HG02970 (cell line): ENCODE measurements around the gene AOC1.

Experiments used
- ATAC-seq: cut with Tn5 transposase; IDR thresholded peaks from one replicate; pipeline ENCODE4 v1.9.1; 2021; ENCODE audit warnings: mild to moderate bottlenecking, moderate library complexity, moderate number of reproducible peaks; ENCODE audit not compliant: unreplicated experiment, low FRiP score

AOC1 gene

DNA sequence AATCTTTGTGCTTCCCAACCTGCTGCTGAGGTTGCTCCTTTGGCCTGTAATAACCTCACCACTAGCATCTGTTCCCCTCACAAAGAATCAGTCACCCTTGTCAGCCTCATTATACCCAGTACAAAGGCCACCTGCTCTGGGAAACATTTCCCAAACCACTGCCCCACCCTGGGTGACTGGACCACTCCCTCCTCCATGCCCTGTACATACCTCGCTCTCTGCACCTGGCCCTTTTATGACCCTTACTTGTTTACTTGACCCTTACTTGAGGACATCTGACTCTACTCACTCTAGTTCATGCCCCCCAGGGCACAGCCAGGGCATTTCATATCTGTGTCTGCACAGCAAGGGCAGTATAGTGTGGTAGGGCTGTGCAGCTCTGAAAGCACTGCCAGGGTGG lies 21.4 kb upstream of the AOC1 start:
- ATAC-seq, result no peak

DNA sequence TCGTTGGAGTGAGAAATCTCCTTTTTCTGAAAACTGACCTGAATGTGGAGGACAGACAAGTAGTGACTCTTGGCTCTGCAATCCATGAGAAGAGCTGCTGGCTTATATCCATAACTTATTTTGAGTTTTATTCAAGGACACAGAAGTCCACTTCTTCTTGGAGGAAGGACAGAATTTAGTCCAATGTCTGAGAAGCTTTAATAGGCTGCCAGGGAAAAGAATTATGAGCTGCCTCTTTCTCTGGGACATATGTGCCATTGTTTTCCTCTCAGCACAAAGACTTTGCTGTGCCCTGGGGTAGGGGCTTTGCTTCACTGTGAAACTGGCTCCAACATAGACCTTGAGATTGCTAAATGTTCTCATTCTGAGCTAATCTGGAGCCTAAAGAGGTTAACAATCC lies 20.5 kb upstream of the AOC1 start:
- no peak for ATAC-seq

DNA sequence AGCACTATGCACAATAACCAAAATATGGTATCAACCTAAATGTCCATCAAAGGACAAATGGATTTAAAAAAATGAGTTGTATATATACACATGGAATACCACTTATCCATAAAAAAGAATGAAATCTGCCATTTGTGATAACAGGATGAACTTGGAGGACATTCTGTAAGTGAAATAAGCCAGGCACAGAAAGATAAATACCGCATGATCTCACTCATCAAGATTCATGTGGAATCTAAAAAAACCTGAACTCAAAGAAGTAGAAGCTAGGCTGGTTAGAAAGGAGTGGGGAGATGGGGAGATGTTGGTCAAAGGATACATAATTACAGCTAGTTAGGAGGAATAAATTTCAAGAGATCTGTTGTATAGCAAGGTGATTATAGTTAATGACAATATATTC lies 17.3 kb upstream of the AOC1 start:
- no peak for ATAC-seq

DNA sequence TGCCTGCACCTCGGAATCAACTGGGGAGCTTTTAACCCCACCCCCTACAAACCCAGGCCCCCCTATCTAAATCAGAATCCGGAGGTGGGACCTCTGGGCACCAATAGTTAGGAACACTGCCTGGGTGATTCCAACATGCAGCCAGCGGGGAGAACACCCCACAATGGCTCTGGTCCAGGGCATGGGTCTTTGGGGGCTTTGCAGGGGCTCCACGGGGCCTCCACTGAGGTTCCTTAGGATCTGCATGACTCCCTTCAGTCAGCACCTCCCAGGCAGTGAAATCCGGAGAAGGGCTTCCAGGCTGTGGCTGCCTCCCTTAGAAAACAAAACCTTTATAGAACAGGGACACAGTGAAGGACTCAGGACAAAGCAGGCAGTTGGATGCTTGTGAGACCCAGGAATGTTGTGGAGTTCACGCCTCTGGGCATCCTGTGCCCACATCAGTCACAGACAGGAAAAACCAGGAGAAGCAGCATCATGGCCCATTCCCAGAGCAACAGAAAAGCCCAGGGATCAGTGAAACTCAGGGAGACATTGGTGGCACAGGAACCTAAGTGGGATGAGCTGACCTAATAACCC lies 16.5 kb upstream of the AOC1 start:
- no peak for ATAC-seq

DNA sequence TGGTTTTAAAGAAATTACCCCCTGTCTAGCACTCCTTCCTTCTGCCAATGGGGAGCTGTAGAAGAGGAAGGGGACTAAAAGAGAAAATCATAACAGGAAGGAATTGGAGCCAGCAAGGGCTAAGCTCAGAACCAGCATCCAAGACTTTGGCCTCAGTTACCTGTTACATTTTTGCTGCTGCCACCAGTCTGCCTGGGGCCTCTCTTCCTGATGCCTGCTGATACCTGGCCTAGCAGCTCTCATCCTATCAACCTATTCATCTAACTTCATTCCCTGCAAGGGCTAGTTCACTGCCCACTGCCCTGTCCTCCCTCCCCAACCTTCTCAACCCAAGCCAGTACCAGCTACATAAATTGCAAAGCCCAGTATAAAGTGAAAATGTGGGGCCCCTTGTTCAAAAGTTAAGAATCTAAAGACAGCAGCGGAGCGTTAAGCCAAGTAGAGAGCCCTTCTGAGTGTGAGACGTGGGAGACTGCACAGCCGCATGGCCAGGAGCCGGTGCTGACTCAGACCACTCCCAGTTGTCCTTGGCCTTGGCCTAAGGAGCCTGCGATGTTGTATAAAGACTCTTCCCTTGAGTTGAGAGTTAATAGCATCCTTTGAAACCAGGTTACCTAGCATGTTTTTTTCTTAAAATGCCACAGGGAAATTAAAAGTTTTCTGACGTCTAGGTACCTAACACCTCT lies 13.2 kb upstream of the AOC1 start:
- ATAC-seq, result no peak

DNA sequence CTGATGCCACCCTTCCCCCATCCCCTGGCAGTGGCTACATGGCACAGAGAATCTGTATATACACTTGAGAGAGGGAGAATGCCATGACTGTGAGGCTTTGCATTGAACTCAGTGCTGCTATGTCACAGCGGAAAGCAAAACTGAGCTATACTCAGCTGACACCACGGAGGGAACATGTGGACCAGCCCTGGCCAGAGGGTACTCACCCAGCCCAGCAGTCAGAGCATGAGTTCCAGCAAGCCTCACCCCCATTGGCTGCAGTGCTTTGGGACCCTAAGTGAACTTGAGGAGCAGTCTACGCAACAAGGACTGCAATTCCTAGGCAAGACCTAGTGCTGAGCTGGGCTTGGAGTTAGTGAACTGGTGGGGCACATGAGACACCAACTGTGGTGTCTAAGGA lies 10.3 kb upstream of the AOC1 start:
- ATAC-seq, result no peak

DNA sequence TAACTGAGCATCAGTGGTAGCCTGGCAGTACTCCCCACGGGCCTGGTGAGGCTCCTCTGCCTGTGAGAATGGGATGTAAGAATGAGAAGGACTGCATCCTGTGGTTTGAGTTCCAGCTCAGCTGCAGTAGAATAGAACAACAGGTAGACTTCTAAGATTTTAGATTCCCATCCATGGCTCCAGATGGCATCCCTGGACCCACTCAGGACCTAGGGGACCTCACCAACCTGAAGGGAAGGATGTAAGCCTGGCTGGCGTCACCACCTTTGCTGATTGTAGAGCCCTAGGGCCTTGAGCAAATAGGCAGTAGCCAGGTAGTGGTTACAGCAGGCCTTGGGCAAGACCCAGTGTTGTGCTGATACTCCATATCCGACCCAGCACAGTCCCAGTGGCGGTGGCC lies 9.6 kb upstream of the AOC1 start:
- ATAC-seq, result no peak

DNA sequence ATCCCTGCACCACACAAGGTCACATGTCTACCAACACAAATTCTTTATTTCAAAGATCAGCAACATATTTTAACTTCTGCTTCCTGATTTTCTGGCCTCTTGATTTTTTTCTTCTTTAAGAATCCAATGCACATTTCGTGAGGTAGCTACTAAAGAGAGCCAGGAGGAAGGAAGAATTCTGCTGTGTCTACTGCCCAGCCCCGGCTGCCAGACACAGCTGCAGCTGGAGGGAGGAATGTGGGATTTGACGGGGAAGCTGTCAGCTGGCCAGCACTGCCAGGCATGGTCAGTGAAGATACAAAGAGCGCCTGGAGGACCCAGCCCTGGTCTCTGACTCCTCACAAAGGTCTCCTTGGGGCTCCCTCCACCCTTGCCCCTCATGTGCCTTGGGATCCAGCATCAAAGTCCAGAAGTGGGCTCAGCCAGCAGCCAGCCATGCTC lies 6.9 kb upstream of the AOC1 start:
- ATAC-seq, result no peak

DNA sequence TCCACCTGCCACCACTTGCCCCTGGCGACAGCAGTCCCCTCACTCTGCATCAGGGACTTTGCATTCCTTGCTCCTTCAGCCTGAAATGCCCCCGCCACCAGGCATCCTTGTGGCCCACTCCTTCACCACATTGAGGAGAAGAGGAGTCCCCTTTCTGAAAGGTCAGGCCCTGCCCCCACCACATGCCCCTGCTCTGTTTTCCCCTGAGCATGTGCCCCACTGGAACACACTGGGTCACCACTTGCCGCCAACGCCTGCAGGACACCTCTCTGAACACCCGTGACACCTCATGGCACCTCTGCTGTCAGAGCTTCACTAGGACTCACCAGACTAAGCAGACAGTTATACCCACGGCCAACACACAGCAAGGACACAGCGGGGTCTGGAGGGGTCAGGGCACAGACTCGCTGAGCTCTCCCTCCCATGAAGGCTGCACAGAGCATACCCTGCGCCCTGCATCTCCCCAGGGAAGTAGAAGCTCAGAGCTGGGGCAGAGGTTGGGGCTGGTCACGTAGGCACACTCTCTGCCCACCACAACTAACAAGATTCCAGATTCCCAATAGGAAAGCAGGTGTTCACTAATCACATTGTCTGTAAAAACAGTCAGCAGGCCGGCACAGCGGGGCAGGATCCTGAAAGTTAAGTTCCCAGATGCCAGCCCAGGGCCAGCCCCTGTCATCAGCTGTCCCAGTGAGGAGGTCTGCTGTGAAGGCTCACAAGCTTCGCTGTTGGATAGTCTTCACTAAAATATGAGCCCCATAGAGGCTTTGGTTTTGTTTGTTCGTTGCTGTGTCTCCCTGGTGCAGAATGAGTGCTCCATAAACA lies 5.8 kb upstream of the AOC1 start:
- ATAC-seq, result no peak

DNA sequence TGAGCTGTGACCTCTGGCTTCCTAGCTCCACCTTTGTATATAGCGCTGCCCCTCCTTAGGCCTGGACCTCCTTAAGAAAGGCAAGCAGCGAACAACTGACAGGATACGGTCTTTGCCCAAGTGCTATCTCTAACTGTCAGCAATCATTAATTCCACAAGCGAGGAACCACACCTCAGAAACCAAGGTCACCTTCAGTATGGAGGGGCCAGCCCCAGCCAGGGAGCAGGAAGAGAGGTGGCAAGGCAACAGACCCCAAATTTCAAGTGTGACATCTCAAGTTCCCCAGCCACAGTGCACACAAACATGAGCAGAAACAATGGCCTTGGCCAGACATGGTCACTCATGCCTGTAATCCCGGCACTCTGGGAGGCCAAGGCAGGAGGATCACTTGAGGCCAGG lies 4.8 kb upstream of the AOC1 start:
- ATAC-seq, result no peak

DNA sequence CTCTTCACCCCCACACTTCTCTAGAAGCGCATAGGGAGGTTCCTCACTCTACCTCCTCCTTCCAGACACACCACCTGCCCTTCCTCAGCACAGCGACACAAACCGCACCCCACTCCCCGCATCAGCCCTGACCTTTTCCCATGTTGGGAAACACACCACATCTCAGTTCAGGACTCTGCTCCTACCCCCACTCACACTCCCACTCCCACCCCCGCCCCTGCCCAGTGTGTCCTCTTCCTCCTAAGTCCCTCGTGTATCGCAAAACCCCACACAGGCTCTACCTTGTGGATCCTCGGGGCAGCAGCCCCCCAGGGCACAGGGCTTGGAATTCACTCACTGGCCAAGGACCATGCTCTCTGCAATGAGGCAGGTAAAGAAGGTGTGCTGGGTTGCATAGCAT lies 4.2 kb upstream of the AOC1 start:
- ATAC-seq, result no peak

DNA sequence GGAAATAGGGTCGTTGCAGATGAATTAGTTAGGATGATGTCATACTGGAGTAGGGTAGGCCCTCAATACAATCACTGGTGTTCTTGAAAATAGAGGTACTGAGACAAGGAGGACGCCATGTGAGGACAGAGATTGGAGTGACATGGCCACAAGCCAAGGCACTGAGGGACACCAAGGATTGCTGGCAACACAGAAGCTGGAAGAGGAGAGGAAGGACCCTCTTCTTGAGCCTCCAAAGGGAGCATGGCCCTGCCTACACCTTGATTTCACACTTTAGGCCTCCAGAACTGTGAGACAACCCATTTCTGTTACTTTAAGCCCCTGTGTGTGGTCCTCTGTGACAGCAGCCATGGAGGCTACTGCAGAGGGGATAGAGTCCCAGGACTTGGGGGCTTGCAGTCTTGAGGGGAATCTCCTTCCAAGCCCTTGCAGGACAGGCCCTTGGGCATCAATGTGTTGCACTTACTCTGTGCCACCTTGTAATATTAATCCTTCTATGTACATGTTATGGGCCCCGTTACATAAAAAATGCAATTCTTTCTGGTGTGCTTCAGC lies 3.7 kb upstream of the AOC1 start:
- ATAC-seq, result no peak

DNA sequence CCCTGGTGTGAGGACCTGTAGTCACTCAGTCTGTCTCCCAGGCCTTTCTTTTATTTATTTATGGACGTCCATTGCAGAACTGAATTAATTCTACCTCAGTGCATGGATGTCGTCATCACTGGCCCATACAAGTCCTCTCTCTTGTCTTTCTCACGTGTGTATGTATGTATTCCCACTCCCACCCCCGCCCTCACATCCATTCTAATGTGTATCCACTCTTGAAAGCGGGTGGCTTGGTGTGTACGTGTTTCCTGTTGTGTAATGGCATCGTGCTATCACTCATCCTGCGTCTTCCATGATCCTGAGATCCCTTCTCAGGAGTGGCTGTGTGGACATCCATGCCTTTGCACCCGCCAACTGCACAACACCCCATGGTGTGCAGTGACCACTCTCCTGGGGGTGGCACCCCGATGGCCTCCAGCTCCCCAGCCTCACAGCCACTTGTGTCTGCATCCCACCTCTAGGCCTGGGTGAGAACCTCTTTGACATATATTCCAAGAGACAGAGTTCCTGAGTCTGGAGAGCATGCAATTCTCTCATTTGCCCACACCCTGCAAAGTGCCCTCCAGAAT lies 3.0 kb upstream of the AOC1 start:
- no peak for ATAC-seq

DNA sequence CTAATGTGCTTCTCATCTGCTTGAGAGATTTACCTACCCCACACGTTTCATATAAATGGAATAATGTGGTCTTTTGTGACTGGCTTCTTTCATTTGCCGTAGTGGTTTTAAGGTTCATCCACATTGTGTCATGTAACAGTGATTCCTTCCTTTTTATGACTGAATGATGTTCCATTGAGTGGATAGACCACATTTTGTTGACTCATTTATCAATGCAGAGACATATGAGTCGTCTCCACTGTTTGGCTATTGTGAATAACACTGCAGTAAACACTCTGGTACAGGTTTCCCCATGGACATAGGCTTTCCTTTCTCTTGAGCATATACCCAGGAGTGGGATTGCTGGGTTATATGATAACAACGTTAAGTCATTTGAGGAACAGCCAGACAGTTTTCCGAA lies 2.0 kb upstream of the AOC1 start:
- no peak for ATAC-seq

DNA sequence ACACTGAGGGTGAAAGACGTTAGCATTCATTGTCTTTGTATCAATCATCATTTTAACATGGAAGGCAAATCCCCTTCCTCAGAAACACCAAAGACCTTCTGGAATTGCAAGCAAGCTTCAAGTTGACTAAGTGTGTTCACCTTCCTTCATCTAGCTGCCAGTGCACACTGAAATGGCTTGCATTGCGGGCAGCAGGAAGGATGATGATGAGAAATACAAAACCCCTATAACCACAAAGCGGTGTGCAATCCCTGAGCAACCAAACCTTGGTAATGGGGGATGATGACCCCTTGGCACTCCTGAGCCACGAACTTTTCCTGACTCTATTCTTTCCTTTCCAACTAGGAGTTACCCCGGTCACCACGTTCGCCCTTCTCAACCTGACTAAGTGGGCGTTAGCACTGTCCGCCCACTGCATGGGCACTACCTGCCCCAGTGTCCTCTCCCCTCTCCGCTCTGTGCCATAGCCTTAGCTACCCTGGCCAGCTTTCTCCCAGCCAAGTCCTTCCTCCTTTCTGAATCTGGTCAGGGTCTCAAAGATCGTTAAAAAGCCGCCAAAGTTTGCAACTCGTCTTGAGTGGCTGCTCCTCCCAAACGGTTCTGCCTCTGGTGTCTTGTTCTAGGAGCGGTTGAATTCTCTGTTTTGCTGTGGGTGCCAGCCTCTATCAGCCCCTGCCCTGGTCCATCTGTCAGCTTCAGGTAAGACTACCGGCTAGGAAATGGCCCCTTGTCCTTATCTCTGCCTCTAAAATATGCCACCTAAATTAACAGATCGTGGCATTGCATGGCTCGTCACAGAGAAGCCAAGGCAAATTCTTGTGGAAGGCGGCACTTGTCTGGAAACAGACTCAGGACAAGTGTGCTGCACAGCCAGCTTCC lies 586 bp upstream of the AOC1 start:
- no peak for ATAC-seq

DNA sequence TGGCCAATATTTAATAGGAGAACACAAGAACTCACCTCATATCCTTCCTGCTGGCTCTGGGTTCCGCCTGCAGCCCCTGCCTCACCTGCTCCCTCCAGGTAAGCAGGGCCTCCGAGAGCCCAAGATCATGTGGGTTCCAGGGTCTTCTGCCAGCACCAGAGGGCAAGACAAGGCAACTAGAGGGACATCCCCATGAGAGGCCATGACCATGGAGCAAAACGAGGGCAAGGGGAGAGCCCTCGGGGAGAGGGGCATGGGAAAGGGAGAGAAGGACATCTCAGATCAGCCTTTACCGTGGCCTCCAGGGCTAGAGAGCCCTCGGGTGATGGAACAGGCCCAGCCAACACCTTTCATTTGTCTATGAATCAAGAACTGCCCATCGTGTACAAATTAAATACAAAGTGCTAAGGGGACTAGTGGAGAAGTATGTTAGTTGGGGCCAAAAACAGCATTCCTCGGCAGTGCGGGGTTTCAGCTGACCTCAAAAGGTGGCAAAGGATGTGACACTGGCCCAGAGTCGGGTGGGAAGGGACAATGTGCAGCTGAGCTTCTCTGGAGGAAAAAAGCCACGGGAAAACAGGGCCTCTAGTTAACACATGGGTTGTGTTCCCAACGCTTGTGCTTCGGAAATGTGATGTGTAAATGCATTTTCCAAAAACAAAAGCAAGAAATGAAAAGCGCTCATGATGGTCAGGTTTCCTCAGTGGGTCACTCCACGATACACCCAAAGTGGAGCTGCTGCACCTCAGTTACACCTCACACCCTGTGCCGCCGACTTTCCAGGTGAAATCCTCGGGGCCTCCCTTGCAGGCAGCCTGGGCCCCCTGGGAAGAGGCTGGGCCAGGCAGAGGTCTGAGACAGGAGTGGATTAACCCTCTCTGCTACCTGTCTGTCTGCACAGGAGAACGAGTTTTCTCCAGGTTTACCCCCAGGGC lies 2.0 kb downstream of the AOC1 start:
- no peak for ATAC-seq

DNA sequence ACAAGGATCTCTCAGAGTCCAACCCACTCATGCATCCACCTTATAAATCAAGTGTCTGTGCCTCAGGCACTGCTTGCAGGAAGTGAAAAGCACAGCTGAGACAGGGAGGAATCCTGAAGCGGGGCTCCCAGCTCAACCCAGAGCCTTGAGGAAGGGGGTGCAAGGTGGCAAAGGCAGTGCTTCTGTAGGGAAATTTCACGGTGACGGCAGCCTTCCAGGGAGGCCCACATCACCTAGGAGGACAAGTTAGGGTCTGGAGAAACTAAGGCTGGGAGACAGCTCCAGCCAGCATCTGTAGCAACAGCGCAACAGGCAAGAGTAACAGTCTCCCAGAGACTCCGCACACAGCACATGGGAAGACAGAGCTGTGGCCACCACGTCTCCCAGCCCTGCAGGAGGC lies 2.7 kb downstream of the AOC1 start:
- ATAC-seq, result no peak

DNA sequence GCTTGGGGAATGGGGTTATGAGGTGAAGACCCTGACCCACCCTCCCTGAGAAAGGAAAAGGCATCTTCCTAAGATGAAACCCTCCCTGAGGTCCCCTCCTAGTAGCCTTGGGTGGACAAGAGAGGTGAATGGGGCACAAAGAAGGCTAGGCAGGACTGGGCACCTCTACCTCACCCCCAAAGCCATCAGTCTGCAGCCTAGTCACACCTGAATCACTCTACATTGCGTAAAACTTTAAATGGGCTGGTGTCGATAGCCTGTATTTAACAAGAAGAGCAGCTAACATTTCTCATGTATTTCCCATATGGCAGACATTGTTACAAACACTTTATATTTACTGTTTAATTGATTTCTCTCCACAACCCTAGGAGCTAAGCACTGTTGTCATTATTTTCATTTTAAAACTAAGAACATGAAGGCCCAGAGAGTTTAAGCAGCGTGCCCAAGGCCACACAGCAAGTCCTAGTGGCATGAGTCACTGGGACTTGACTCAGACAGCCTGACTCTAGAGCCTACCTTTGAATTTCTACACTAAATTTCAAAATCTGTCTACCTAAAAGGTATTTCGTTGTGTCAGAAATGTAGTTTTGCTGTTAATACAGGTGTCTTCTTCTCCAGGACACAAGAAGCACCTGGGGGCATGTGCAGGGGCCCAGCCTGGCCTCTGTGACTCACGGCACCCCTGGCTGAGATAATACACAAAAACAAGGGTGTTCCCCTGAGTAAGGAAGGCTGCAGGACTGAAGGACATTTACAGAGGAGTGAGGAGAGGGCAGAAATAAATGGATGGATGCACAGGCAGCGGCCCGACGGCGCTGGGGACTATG lies 3.4 kb downstream of the AOC1 start:
- ATAC-seq, result no peak
